Smooth muscle cell (in vitro differentiated cells): Measurements from ENCODE around the gene ZBTB7B. TPM values are rescaled to one million over a fixed set of nuclear protein-coding genes. Genes with fewer than 3 reads are reported as not detected.

ENCODE experiments used
- DNase-seq: peaks from one replicate; lab custom pipeline; 2025; ENCODE audit not compliant: unreplicated experiment; lab: John Stamatoyannopoulos, UW
- H2AFZ ChIP-seq: fragments of 200-600 bp; sonication (generic); 2 replicates; pipeline ENCODE4 v1.6.0; 2016; ENCODE audit warnings: antibody characterized with exemption, low read depth, mild to moderate bottlenecking
- H3F3A ChIP-seq: fragments of 200-600 bp; sonication (generic); 2 replicates; pipeline ENCODE4 v1.6.0; 2017; ENCODE audit warnings: antibody characterized with exemption, low read depth
- H3K27ac ChIP-seq: fragments of 200-600 bp; sonication (generic); 2 replicates; pipeline ENCODE4 v1.5.1; 2016; ENCODE audit warnings: low read depth, mild to moderate bottlenecking
- H3K27me3 ChIP-seq: fragments of 200-600 bp; sonication (generic); 2 replicates; pipeline ENCODE4 v1.6.1; 2016; ENCODE audit warnings: low read depth, mild to moderate bottlenecking
- H3K36me3 ChIP-seq: fragments of 200-600 bp; sonication (generic); 2 replicates; pipeline ENCODE4 v1.5.1; 2016; ENCODE audit warnings: low read depth
- H3K4me1 ChIP-seq: fragments of 200-600 bp; sonication (generic); 2 replicates; pipeline ENCODE4 v1.5.1; 2016; ENCODE audit warnings: low read depth
- H3K4me2 ChIP-seq: fragments of 200-600 bp; sonication (generic); 2 replicates; pipeline ENCODE4 v1.6.0; 2016; ENCODE audit warnings: mild to moderate bottlenecking
- H3K4me3 ChIP-seq: fragments of 200-600 bp; sonication (generic); 2 replicates; pipeline ENCODE4 v1.5.1; 2016; ENCODE audit warnings: mild to moderate bottlenecking
- H3K79me2 ChIP-seq: fragments of 200-600 bp; sonication (generic); 2 replicates; pipeline ENCODE4 v1.6.0; 2016; ENCODE audit warnings: low read depth, mild to moderate bottlenecking
- H3K9ac ChIP-seq: fragments of 200-600 bp; sonication (generic); 2 replicates; pipeline ENCODE4 v1.6.0; 2016; ENCODE audit warnings: low read depth
- H3K9me3 ChIP-seq: fragments of 200-600 bp; sonication (generic); replicated peaks from 2 replicates; pipeline ENCODE4 v1.5.1; 2016; ENCODE audit warnings: low read depth
- H4K20me1 ChIP-seq: fragments of 200-600 bp; sonication (generic); 2 replicates; pipeline ENCODE4 v1.6.0; 2016; ENCODE audit warnings: low read depth
- CTCF ChIP-seq: fragments of 200-600 bp; sonication (generic); IDR thresholded peaks from 2 replicates; pipeline ENCODE4 v1.5.1; 2017; ENCODE audit warnings: borderline replicate concordance, mild to moderate bottlenecking, antibody characterized with exemption; ENCODE audit not compliant: insufficient read depth, poor library complexity, severe bottlenecking
- WGBS: methylation state at CpG from one replicate; pipeline ENCODE4 v1.1.7; 2016; ENCODE audit warnings: low lambda C conversion rate; 5-methylcytosine and 5-hydroxymethylcytosine counted together
- polyA plus RNA-seq: library from polyadenylated mRNA; unstranded; fragments of >200 nt; fragmentation: Nextera tagmentation; extraction: Ambion mirVana; gene quantifications from 2 replicates; pipeline ENCODE4 v1.2.1, GENCODE V29; 2016
- total RNA-seq: library from RNA; depleted of rRNA; stranded (reverse); fragments of >200 nt; gene quantifications from 2 replicates; pipeline ENCODE4 v1.2.3, GENCODE V29; 2014

The ZBTB7B gene
- total and polyA plus RNA-seq, 2 experiments from 2014 or later: 7.5 to 15.5 TPM

DNA sequence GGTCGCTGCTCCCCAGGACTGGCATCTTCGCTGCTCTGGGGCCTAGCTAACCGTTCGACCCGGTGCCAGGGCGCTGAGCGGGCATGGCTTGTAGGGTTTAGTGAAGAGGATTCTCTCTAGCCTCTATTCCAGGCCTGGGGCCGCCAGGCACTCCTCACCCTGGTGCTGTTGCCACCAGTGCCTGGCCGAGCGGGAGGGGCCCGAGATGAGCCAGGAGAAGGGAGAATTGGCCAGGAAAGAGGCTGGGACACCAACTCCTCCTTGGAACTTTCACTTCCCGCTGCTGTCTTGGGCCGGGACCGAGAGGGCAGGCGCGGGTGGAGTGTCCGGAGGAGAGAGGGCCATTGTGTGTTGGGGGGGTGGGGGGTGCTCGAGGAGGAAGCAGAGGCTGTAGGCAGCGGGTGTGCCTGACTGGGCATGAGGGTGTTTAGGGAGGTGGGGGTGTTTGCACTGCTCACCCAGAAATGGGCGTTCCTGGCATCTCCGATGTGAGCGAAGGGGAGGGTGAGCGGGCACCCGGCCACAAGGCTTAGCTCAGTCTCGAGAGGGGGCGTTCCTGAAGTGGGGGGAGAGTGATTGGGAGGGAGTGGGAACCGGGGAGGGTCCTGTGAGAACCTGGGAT lies 49.3 kb downstream of the ZBTB7B start:
- peak overlapping the region; percentile 90 for H2AFZ ChIP-seq
- no peak for TF ChIP-seq CTCF
- no peaks in the 10 kb centered on the region for H4K20me1 ChIP-seq
- H3K4me2 ChIP-seq: peak overlapping the region; percentile 90
- DNase-seq: peak; percentile 38
- peak overlapping the region; percentile 85 for H3K4me3 ChIP-seq
- no peaks in the 10 kb centered on the region for H3K9me3 ChIP-seq
- no peak overlapping the region for H3K27ac ChIP-seq
- peaks cover 9% of the 10 kb centered on the region for H3F3A ChIP-seq
- H3K27me3 ChIP-seq: peaks cover 5% of the 10 kb centered on the region
- no peaks in the 10 kb centered on the region for H3K79me2 ChIP-seq
- WGBS: 10% methylated on average over 21 of the region's 27 CpGs
- peaks cover 21% of the 10 kb centered on the region for H3K4me1 ChIP-seq
- H3K36me3 ChIP-seq: no peaks in the 10 kb centered on the region
- no peak overlapping the region for H3K9ac ChIP-seq

- WGBS: 84% methylated on average over 12 of the region's 12 CpGs
- Histone ChIP-seq H3K36me3 (no peaks in the 10 kb centered on the region), H4K20me1 (no peaks in the 10 kb centered on the region), H3K27ac (no peak overlapping the region), H3K4me2 (peak overlapping the region; percentile 90), H2AFZ (no peak overlapping the region), H3K4me1 (peaks cover 21% of the 10 kb centered on the region), H3K4me3 (peak overlapping the region; percentile 85), H3K27me3 (peaks cover 5% of the 10 kb centered on the region), H3K79me2 (no peaks in the 10 kb centered on the region), H3K9me3 (no peaks in the 10 kb centered on the region), H3F3A (peaks cover 9% of the 10 kb centered on the region), H3K9ac (no peak overlapping the region)
- no peak for TF ChIP-seq CTCF
- no peak for DNase-seq
These were observed 50.1 kb downstream of the ZBTB7B start for GRCh38 chr1:155052439-155053395.

- Histone ChIP-seq H3K79me2 (no peaks in the 10 kb centered on the region), H3K9ac (no peak overlapping the region), H4K20me1 (no peaks in the 10 kb centered on the region), H3K9me3 (no peaks in the 10 kb centered on the region), H3K36me3 (no peaks in the 10 kb centered on the region), H3K4me2 (no peak overlapping the region), H3K27ac (no peak overlapping the region), H3F3A (peaks cover 9% of the 10 kb centered on the region), H3K4me1 (peaks cover 21% of the 10 kb centered on the region), H3K4me3 (no peak overlapping the region), H3K27me3 (peaks cover 5% of the 10 kb centered on the region), H2AFZ (no peak overlapping the region)
- DNase-seq: no peak
- WGBS: 77% methylated on average over 7 of the region's 7 CpGs
- no peak for TF ChIP-seq CTCF
These were observed 51.0 kb downstream of the ZBTB7B start for GRCh38 chr1:155053531-155054105.
